ENCODE data around the gene POLR1A.
A peak's percentile ranks its signal among the peaks of the same experiment; 100 is the strongest.

The POLR1A gene

GRCh38 chr2:86078774-86079545 is 26.7 kb downstream of the POLR1A start:
- H3K27ac Mint-ChIP-seq = peak overlapping the region; percentile 75
- peak overlapping the region; percentile 42 for H3K4me3 Mint-ChIP-seq
- peaks cover 38% of the 10 kb centered on the region for H3K36me3 Mint-ChIP-seq (ENCODE audit: low read depth)
- no peaks in the 10 kb centered on the region for H3K27me3 Mint-ChIP-seq (ENCODE audit: low read depth)
- H3K4me1 Mint-ChIP-seq (ENCODE audit: low read depth) = peaks cover 48% of the 10 kb centered on the region
- H3K9me3 Mint-ChIP-seq = no peaks in the 10 kb centered on the region

GRCh38 chr2:86075886-86076285 is 29.8 kb downstream of the POLR1A start:
- Mint-ChIP-seq H3K27me3 (ENCODE audit: low read depth) (no peaks in the 10 kb centered on the region), H3K36me3 (ENCODE audit: low read depth) (peaks cover 55% of the 10 kb centered on the region), H3K9me3 (no peaks in the 10 kb centered on the region), H3K27ac (no peak overlapping the region), H3K4me1 (ENCODE audit: low read depth) (peaks cover 50% of the 10 kb centered on the region), H3K4me3 (no peak overlapping the region)

- Mint-ChIP-seq H3K27me3 (ENCODE audit: low read depth) (no peaks in the 10 kb centered on the region), H3K4me3 (no peak overlapping the region), H3K36me3 (ENCODE audit: low read depth) (peaks cover 58% of the 10 kb centered on the region), H3K9me3 (no peaks in the 10 kb centered on the region), H3K4me1 (ENCODE audit: low read depth) (peaks cover 41% of the 10 kb centered on the region), H3K27ac (no peak overlapping the region)
These were observed 30.9 kb downstream of the POLR1A start for GRCh38 chr2:86074811-86075210.

- H3K4me3 Mint-ChIP-seq = no peak overlapping the region
- H3K9me3 Mint-ChIP-seq = no peaks in the 10 kb centered on the region
- peaks cover 61% of the 10 kb centered on the region for H3K36me3 Mint-ChIP-seq (ENCODE audit: low read depth)
- peaks cover 38% of the 10 kb centered on the region for H3K4me1 Mint-ChIP-seq (ENCODE audit: low read depth)
- H3K27ac Mint-ChIP-seq = no peak overlapping the region
- no peaks in the 10 kb centered on the region for H3K27me3 Mint-ChIP-seq (ENCODE audit: low read depth)
These were observed 31.4 kb downstream of the POLR1A start for GRCh38 chr2:86074256-86074655.

- Mint-ChIP-seq H3K36me3 (ENCODE audit: low read depth) (peaks cover 59% of the 10 kb centered on the region), H3K27ac (no peak overlapping the region), H3K4me1 (ENCODE audit: low read depth) (peaks cover 32% of the 10 kb centered on the region), H3K4me3 (no peak overlapping the region), H3K9me3 (no peaks in the 10 kb centered on the region), H3K27me3 (ENCODE audit: low read depth) (no peaks in the 10 kb centered on the region)
These were observed 32.5 kb downstream of the POLR1A start for GRCh38 chr2:86073225-86073624.

- peak overlapping the region; percentile 31 for H3K27ac Mint-ChIP-seq
- no peaks in the 10 kb centered on the region for H3K27me3 Mint-ChIP-seq (ENCODE audit: low read depth)
- peaks cover 58% of the 10 kb centered on the region for H3K36me3 Mint-ChIP-seq (ENCODE audit: low read depth)
- H3K4me3 Mint-ChIP-seq = no peak overlapping the region
- no peaks in the 10 kb centered on the region for H3K9me3 Mint-ChIP-seq
- H3K4me1 Mint-ChIP-seq (ENCODE audit: low read depth) = peaks cover 28% of the 10 kb centered on the region
These were observed 33.3 kb downstream of the POLR1A start for GRCh38 chr2:86072271-86072858.

- H3K4me1 Mint-ChIP-seq (ENCODE audit: low read depth) = peaks cover 25% of the 10 kb centered on the region
- peaks cover 57% of the 10 kb centered on the region for H3K36me3 Mint-ChIP-seq (ENCODE audit: low read depth)
- no peak overlapping the region for H3K4me3 Mint-ChIP-seq
- H3K9me3 Mint-ChIP-seq = no peaks in the 10 kb centered on the region
- H3K27ac Mint-ChIP-seq = no peak overlapping the region
- H3K27me3 Mint-ChIP-seq (ENCODE audit: low read depth) = no peaks in the 10 kb centered on the region
These were observed 34.8 kb downstream of the POLR1A start for GRCh38 chr2:86070868-86071267.

- Mint-ChIP-seq H3K36me3 (ENCODE audit: low read depth) (peaks cover 67% of the 10 kb centered on the region), H3K4me1 (ENCODE audit: low read depth) (peaks cover 23% of the 10 kb centered on the region), H3K27me3 (ENCODE audit: low read depth) (no peaks in the 10 kb centered on the region), H3K4me3 (no peak overlapping the region), H3K27ac (no peak overlapping the region), H3K9me3 (no peaks in the 10 kb centered on the region)
These were observed 35.8 kb downstream of the POLR1A start for GRCh38 chr2:86069783-86070339.

- Mint-ChIP-seq H3K27ac (peak overlapping the region; percentile 43), H3K36me3 (ENCODE audit: low read depth) (peaks cover 68% of the 10 kb centered on the region), H3K4me1 (ENCODE audit: low read depth) (peaks cover 23% of the 10 kb centered on the region)
These were observed 36.5 kb downstream of the POLR1A start for GRCh38 chr2:86069091-86069685.

GRCh38 chr2:86068648-86069047 is 37.0 kb downstream of the POLR1A start:
- H3K4me1 Mint-ChIP-seq (ENCODE audit: low read depth) = peaks cover 23% of the 10 kb centered on the region
- H3K27me3 Mint-ChIP-seq (ENCODE audit: low read depth) = no peaks in the 10 kb centered on the region
- no peak overlapping the region for H3K27ac Mint-ChIP-seq
- peaks cover 3% of the 10 kb centered on the region for H3K9me3 Mint-ChIP-seq
- no peak overlapping the region for H3K4me3 Mint-ChIP-seq
- H3K36me3 Mint-ChIP-seq (ENCODE audit: low read depth) = peaks cover 68% of the 10 kb centered on the region

More at GRCh38 chr2:86069091-86069685, 36.5 kb downstream of the POLR1A start:
- Mint-ChIP-seq H3K4me3 (no peak overlapping the region), H3K27me3 (ENCODE audit: low read depth) (no peaks in the 10 kb centered on the region), H3K9me3 (no peaks in the 10 kb centered on the region)

GRCh38 chr2:86068136-86068588 is 37.5 kb downstream of the POLR1A start:
- Mint-ChIP-seq H3K4me1 (ENCODE audit: low read depth) (peaks cover 23% of the 10 kb centered on the region), H3K27ac (peak overlapping the region; percentile 42), H3K4me3 (no peak overlapping the region)

GRCh38 chr2:86066915-86067314 is 38.8 kb downstream of the POLR1A start:
- peaks cover 75% of the 10 kb centered on the region for H3K36me3 Mint-ChIP-seq (ENCODE audit: low read depth)

More at GRCh38 chr2:86068136-86068588, 37.5 kb downstream of the POLR1A start:
- Mint-ChIP-seq H3K27me3 (ENCODE audit: low read depth) (no peaks in the 10 kb centered on the region), H3K36me3 (ENCODE audit: low read depth) (peaks cover 70% of the 10 kb centered on the region), H3K9me3 (peaks cover 3% of the 10 kb centered on the region)

GRCh38 chr2:86066007-86066578 is 39.6 kb downstream of the POLR1A start:
- Mint-ChIP-seq H3K27ac (no peak overlapping the region), H3K4me3 (no peak overlapping the region), H3K36me3 (ENCODE audit: low read depth) (peaks cover 72% of the 10 kb centered on the region), H3K9me3 (peaks cover 3% of the 10 kb centered on the region), H3K27me3 (ENCODE audit: low read depth) (no peaks in the 10 kb centered on the region), H3K4me1 (ENCODE audit: low read depth) (peaks cover 18% of the 10 kb centered on the region)

More at GRCh38 chr2:86066915-86067314, 38.8 kb downstream of the POLR1A start:
- Mint-ChIP-seq H3K27me3 (ENCODE audit: low read depth) (no peaks in the 10 kb centered on the region), H3K9me3 (peaks cover 3% of the 10 kb centered on the region), H3K4me1 (ENCODE audit: low read depth) (peaks cover 18% of the 10 kb centered on the region), H3K4me3 (no peak overlapping the region), H3K27ac (no peak overlapping the region)

- no peak overlapping the region for H3K4me3 Mint-ChIP-seq
- peaks cover 18% of the 10 kb centered on the region for H3K4me1 Mint-ChIP-seq (ENCODE audit: low read depth)
- H3K36me3 Mint-ChIP-seq (ENCODE audit: low read depth) = peaks cover 72% of the 10 kb centered on the region
- H3K27me3 Mint-ChIP-seq (ENCODE audit: low read depth) = no peaks in the 10 kb centered on the region
- H3K9me3 Mint-ChIP-seq = peaks cover 3% of the 10 kb centered on the region
- H3K27ac Mint-ChIP-seq = no peak overlapping the region
These were observed 40.2 kb downstream of the POLR1A start for GRCh38 chr2:86065512-86065911.

Data from T-helper 1 cell treated with Interleukin-12 subunit alpha and Interleukin-12 subunit beta and Interleukin-4 antibody, amounts not matched to agents 30 μg/mL and 1 μg/mL, for 36 hours (primary cell).